Measurements from ENCODE around the gene COL25A1.

Gene COL25A1

DNA sequence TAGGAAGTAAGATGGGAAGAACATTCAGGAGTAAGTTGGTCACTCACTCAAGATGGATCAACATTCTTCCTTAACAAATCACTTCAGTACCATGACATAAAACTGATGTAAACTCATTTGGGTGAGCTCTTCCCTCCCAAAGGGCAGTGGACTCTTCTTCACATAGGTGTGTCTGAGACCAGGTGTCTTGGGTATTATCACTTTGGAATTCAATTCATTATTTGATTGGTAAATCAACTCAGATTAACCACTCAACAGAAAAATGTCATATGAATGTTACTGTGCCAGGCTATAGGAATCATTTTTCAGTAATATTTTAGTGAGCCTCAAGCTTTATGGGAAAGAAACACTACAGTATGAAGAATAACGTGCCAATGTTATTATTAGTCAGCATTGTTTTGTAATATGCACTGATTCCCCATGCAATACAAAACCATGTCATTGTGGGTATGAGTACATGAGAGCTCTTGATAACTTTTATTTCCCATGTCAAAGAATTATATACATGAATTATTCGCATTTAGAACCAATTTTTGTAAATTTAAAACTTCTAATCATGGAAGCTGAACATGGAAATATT lies 481.0 kb downstream of the COL25A1 start:
- Mint-ChIP-seq H3K27ac (no peak overlapping the region), H3K36me3 (ENCODE audit: low read depth) (peaks cover 13% of the 10 kb centered on the region), H3K4me1 (peaks cover 13% of the 10 kb centered on the region), H3K9me3 (no peaks in the 10 kb centered on the region), H3K27me3 (ENCODE audit: low read depth) (no peaks in the 10 kb centered on the region), H3K4me3 (no peak overlapping the region)
- no peak for TF ChIP-seq CTCF (IDR thresholded peaks at IDR 0.05; ENCODE audit: unreplicated experiment in 3 of 3)

GRCh38 chr4:108820492-108821350 lies 481.7 kb downstream of the COL25A1 start:
- Mint-ChIP-seq H3K4me3 (no peak overlapping the region), H3K27ac (no peak overlapping the region), H3K4me1 (peaks cover 13% of the 10 kb centered on the region), H3K27me3 (ENCODE audit: low read depth) (no peaks in the 10 kb centered on the region), H3K36me3 (ENCODE audit: low read depth) (peaks cover 13% of the 10 kb centered on the region), H3K9me3 (no peaks in the 10 kb centered on the region)
- no peak for TF ChIP-seq CTCF (IDR thresholded peaks at IDR 0.05; ENCODE audit: unreplicated experiment in 3 of 3)

DNA sequence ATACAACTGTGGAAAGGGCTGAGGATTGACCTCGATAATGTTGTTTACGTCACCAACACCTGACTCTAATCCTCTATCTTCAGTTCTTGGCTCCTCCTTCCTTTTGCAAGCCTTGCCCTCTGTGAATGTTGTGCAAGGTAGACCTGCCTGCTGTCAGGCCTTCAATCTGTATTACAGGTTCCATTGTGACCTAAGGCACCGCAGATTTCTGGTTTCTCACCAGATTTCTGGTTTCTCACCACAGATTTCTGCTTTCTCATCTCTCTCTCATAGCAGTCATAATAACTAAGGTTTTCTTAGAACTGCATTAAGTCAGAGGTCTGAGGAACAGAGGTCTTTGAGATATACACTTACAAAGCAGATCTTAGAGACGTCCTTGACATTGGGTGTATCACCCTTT lies 488.1 kb downstream of the COL25A1 start:
- no peak overlapping the region for H3K27ac Mint-ChIP-seq
- no peaks in the 10 kb centered on the region for H3K4me1 Mint-ChIP-seq
- H3K36me3 Mint-ChIP-seq (ENCODE audit: low read depth), result peaks cover 3% of the 10 kb centered on the region
- H3K27me3 Mint-ChIP-seq (ENCODE audit: low read depth), result no peaks in the 10 kb centered on the region
- no peaks in the 10 kb centered on the region for H3K9me3 Mint-ChIP-seq
- no peak overlapping the region for H3K4me3 Mint-ChIP-seq
- TF ChIP-seq CTCF (IDR thresholded peaks at IDR 0.05; ENCODE audit: unreplicated experiment in 3 of 3), result no peak

DNA sequence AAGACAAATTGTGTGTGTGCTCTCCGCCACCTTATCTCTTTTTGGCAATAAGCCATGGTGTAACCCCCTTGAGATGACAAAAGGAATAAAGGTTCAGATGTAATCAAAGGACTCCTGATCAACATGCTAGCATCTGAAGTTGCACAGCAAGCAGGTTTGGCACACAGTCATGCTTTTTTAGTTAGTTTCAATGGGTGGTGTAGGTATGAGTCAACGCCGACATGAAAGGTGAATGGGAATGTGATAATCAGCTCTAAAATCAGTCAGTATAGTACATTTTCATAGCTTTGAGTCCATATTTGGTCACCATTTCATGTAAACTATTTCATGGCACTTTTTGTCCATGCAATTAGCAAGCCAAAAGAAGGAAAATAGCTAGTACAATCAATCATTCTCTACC lies 489.2 kb downstream of the COL25A1 start:
- Mint-ChIP-seq H3K36me3 (ENCODE audit: low read depth) (peaks cover 3% of the 10 kb centered on the region), H3K4me3 (no peak overlapping the region), H3K27ac (no peak overlapping the region), H3K27me3 (ENCODE audit: low read depth) (no peaks in the 10 kb centered on the region), H3K4me1 (no peaks in the 10 kb centered on the region), H3K9me3 (no peaks in the 10 kb centered on the region)
- no peak for TF ChIP-seq CTCF (IDR thresholded peaks at IDR 0.05; ENCODE audit: unreplicated experiment in 3 of 3)

- Mint-ChIP-seq H3K4me3 (no peak overlapping the region), H3K36me3 (ENCODE audit: low read depth) (peaks cover 3% of the 10 kb centered on the region), H3K9me3 (no peaks in the 10 kb centered on the region), H3K27ac (no peak overlapping the region), H3K27me3 (ENCODE audit: low read depth) (no peaks in the 10 kb centered on the region), H3K4me1 (no peaks in the 10 kb centered on the region)
- no peak for TF ChIP-seq CTCF (IDR thresholded peaks at IDR 0.05; ENCODE audit: unreplicated experiment in 3 of 3)
Measured at GRCh38 chr4:108811486-108811885, 491.0 kb downstream of the COL25A1 start.

GRCh38 chr4:108810087-108810486 lies 492.4 kb downstream of the COL25A1 start:
- Mint-ChIP-seq H3K9me3 (no peaks in the 10 kb centered on the region), H3K27ac (no peak overlapping the region), H3K4me3 (no peak overlapping the region), H3K27me3 (ENCODE audit: low read depth) (no peaks in the 10 kb centered on the region), H3K36me3 (ENCODE audit: low read depth) (peaks cover 3% of the 10 kb centered on the region), H3K4me1 (no peaks in the 10 kb centered on the region)
- no peak for TF ChIP-seq CTCF (IDR thresholded peaks at IDR 0.05; ENCODE audit: unreplicated experiment in 3 of 3)
